Measurements from ENCODE around the gene INPP5K.

- no peak for TF ChIP-seq EZH2 (IDR thresholded peaks at IDR 0.05; ENCODE audit: insufficient read depth, poor library complexity, severe bottlenecking)
- TF ChIP-seq EZH2phosphoT487 (IDR thresholded peaks at IDR 0.05; ENCODE audit: insufficient read depth, low read depth): no peak
Observed at GRCh38 chr17:1494203-1494602, 22.2 kb downstream of the INPP5K start.

Data from GM23248 (cell line).